ENCODE measurements around the gene DOC2B.

DNA sequence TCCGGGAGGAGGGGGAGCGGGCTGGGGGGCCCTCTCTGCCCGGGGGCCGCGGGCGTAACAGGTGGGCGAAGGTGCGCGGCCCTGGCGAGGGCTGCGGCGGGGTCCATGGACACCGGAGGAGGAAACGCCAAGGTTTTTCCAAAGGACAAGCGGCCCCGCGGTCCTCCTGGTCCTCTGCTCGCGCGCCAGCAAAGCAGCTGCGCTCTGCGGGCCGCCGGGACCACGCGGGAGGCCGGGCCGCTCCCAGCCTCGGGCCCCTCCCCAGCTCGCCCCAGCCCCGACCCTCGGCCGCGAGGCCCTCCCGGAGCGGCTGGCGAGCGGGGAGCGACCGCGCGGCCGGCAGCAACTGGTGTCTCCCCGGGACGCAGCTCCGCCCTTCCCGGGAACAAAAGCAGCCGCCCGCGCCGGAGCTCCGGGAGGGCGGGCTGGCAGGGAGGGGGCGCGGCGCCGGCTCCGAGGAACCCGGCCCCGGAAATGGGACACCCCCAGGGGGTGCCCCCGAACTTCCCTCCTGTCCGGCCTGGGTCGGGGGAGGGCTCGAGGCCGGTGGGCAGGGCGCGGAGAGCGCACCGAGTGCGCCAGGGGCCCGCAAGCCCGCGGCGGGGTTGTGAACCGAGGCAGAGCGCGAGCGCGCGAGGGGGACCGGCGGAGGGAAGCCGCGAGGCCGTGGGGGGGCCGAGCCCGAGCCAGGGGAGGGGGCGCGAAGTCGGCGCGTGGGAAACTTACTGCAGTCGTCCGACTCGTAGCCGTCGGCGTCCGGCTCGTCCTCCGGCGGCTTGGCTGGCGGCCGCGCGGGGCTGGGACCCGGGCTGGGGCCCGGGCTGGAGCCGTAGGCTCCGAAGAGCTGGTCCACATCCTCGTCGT is 837 bp downstream of the DOC2B start:
- TF ChIP-seq, protein P1, sequence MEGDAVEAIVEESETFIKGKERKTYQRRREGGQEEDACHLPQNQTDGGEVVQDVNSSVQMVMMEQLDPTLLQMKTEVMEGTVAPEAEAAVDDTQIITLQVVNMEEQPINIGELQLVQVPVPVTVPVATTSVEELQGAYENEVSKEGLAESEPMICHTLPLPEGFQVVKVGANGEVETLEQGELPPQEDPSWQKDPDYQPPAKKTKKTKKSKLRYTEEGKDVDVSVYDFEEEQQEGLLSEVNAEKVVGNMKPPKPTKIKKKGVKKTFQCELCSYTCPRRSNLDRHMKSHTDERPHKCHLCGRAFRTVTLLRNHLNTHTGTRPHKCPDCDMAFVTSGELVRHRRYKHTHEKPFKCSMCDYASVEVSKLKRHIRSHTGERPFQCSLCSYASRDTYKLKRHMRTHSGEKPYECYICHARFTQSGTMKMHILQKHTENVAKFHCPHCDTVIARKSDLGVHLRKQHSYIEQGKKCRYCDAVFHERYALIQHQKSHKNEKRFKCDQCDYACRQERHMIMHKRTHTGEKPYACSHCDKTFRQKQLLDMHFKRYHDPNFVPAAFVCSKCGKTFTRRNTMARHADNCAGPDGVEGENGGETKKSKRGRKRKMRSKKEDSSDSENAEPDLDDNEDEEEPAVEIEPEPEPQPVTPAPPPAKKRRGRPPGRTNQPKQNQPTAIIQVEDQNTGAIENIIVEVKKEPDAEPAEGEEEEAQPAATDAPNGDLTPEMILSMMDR (IDR thresholded peaks at IDR 0.05; ENCODE audit: control extremely low read depth in 1 of 3, insufficient read depth in 1 of 3, low read depth in 1 of 3, low read length in 3 of 3) = no peak
- no peak for TF ChIP-seq KDM1A (IDR thresholded peaks at IDR 0.05; ENCODE audit: borderline replicate concordance, low read length)
- no peak for TF ChIP-seq CTBP2 (IDR thresholded peaks at IDR 0.05; ENCODE audit: borderline replicate concordance, insufficient read depth, insufficient read length, low read length)
- TF ChIP-seq ZNF274 (IDR thresholded peaks at IDR 0.05; ENCODE audit: borderline replicate concordance, extremely low read depth, low read length) = no peak
- TF ChIP-seq BACH1 (IDR thresholded peaks at IDR 0.05; ENCODE audit: low read length) = 0 out of 2 replicates have a peak, but pooled peaks have one; percentile 38
- TF ChIP-seq SP1 (IDR thresholded peaks at IDR 0.05; ENCODE audit: low read depth, low read length) = no peak
- no peak for TF ChIP-seq POLR2A (IDR thresholded peaks at IDR 0.05; ENCODE audit: control extremely low read depth in 1 of 2, low read depth in 2 of 2, low read length in 2 of 2)
- no peak for TF ChIP-seq CEBPB (IDR thresholded peaks at IDR 0.05; ENCODE audit: low read depth, low read length)
- TF ChIP-seq HDAC6 (IDR thresholded peaks at IDR 0.05; ENCODE audit: low read depth, low read length) = no peak
- TF ChIP-seq RBBP5 (IDR thresholded peaks at IDR 0.05; ENCODE audit: borderline replicate concordance, low read depth, low read length) = peak; percentile 39; the same call in 1 of the 2 replicates

All from H1 (cell line).